Activated T-helper 17 cell treated with anti-CD3 and anti-CD28 coated beads, Interleukin-2, amount 50 U/mL, for 72 hours (primary cell): ENCODE measurements around the gene STARD5. TPM values are rescaled to one million over a fixed set of nuclear protein-coding genes. Genes with fewer than 3 reads are reported as not detected.
"Not testable (repeated sequence)": the region's sequence is repeated elsewhere in the genome, so short reads cannot be mapped to it uniquely, and the experiment has no call there.

Source experiments
- ATAC-seq: fragments of 150-1000 bp; cut with Tn5 transposase; replicated peaks from 2 replicates; pipeline ENCODE4 v1.10.0; 2021; ENCODE audit warnings: mild to moderate bottlenecking, moderate library complexity
- H3K27ac Mint-ChIP-seq: one replicate; pipeline ENCODE4 v1.8.0; 2022; ENCODE audit warnings: mixed read lengths
- H3K27me3 Mint-ChIP-seq: one replicate; pipeline ENCODE4 v1.8.0; 2022; ENCODE audit warnings: mixed read lengths
- H3K36me3 Mint-ChIP-seq: one replicate; pipeline ENCODE4 v1.8.0; 2022; ENCODE audit warnings: low read depth, mild to moderate bottlenecking, mixed read lengths
- H3K4me1 Mint-ChIP-seq: one replicate; pipeline ENCODE4 v1.8.0; 2022; ENCODE audit warnings: mixed read lengths
- H3K4me3 Mint-ChIP-seq: one replicate; pipeline ENCODE4 v1.8.0; 2022; ENCODE audit warnings: mild to moderate bottlenecking, mixed read lengths
- H3K9me3 Mint-ChIP-seq: one replicate; pipeline ENCODE4 v1.8.0; 2022; ENCODE audit warnings: mixed read lengths
- total RNA-seq, 2 donors: library from RNA; stranded (reverse); gene quantifications; one replicate each; pipeline ENCODE4 v1.2.3, GENCODE V29; 2022

STARD5 gene, protein sequence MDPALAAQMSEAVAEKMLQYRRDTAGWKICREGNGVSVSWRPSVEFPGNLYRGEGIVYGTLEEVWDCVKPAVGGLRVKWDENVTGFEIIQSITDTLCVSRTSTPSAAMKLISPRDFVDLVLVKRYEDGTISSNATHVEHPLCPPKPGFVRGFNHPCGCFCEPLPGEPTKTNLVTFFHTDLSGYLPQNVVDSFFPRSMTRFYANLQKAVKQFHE
- total RNA-seq: 1 to 10 TPM; 5.9 to 8.8 TPM

- Mint-ChIP-seq H3K36me3 (peaks cover 27% of the 10 kb centered on the region), H3K4me1 (peaks cover 21% of the 10 kb centered on the region), H3K9me3 (no peaks in the 10 kb centered on the region), H3K27me3 (no peaks in the 10 kb centered on the region), H3K27ac (peak within 1 kb of the TSS; percentile 84), H3K4me3 (peak within 1 kb of the TSS; percentile 98)
- ATAC-seq: peak; percentile 100
These were observed at the start of gene STARD5 for GRCh38 chr15:81323944-81324881. Gene STARD5, minus strand, starts transcription at chr15:81324141. Its CDS starts 42 bp downstream, at chr15:81324099.

DNA sequence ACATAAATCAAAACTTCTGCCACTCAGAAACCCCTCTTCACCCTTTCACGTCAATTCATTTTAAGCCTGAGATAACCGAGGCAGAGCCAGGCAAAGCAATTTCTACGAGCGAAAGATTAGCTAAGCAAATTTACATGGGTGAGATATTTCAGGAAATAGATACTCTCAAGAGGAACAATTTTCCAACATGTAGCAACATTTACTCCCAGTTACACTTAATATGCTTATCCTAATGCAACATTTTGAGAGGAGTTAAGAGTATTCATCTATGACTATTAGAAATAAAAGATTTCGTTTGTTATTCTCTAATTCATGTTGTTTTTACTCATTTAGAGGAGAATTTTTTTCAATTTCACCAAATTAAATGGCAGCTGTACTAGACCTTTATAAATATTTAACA lies 49.2 kb upstream of the STARD5 start:
- no peaks in the 10 kb centered on the region for H3K4me1 Mint-ChIP-seq
- no peaks in the 10 kb centered on the region for H3K9me3 Mint-ChIP-seq
- H3K27ac Mint-ChIP-seq: no peak overlapping the region
- no peaks in the 10 kb centered on the region for H3K27me3 Mint-ChIP-seq
- no peak overlapping the region for H3K4me3 Mint-ChIP-seq
- no peaks in the 10 kb centered on the region for H3K36me3 Mint-ChIP-seq
- ATAC-seq: no peak

- Mint-ChIP-seq H3K27me3 (no peaks in the 10 kb centered on the region), H3K27ac (no peak overlapping the region), H3K9me3 (no peaks in the 10 kb centered on the region), H3K4me1 (no peaks in the 10 kb centered on the region), H3K4me3 (no peak overlapping the region), H3K36me3 (no peaks in the 10 kb centered on the region)
- ATAC-seq: no peak
These were observed 48.6 kb upstream of the STARD5 start for GRCh38 chr15:81372575-81372974.

- no peak overlapping the region for H3K4me3 Mint-ChIP-seq
- no peak for ATAC-seq
- no peaks in the 10 kb centered on the region for H3K9me3 Mint-ChIP-seq
- H3K4me1 Mint-ChIP-seq: no peaks in the 10 kb centered on the region
- no peaks in the 10 kb centered on the region for H3K36me3 Mint-ChIP-seq
- peaks cover 8% of the 10 kb centered on the region for H3K27me3 Mint-ChIP-seq
- no peak overlapping the region for H3K27ac Mint-ChIP-seq
These were observed 40.0 kb upstream of the STARD5 start for GRCh38 chr15:81363718-81364500.

DNA sequence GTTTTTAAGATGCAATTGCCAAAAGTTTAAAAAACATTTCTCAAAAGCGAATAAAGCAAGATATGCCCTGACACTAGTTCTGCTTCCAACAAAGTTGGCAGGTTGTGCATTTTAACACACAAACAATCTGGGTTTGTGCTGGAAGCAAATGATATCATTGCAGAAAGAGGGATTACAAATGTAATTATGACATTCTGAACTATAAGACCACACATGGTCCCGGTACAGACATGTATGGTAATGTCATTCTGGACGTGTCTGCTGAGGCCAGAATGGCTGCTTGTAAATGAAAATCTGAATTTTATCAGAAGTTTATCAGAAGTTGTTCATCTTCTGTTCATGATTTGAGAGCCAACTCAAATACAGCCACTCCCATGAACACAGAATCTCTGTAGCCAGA lies 39.3 kb upstream of the STARD5 start:
- H3K4me1 Mint-ChIP-seq: no peaks in the 10 kb centered on the region
- peaks cover 8% of the 10 kb centered on the region for H3K27me3 Mint-ChIP-seq
- no peaks in the 10 kb centered on the region for H3K9me3 Mint-ChIP-seq
- no peak for ATAC-seq
- H3K4me3 Mint-ChIP-seq: no peak overlapping the region
- no peaks in the 10 kb centered on the region for H3K36me3 Mint-ChIP-seq
- no peak overlapping the region for H3K27ac Mint-ChIP-seq

DNA sequence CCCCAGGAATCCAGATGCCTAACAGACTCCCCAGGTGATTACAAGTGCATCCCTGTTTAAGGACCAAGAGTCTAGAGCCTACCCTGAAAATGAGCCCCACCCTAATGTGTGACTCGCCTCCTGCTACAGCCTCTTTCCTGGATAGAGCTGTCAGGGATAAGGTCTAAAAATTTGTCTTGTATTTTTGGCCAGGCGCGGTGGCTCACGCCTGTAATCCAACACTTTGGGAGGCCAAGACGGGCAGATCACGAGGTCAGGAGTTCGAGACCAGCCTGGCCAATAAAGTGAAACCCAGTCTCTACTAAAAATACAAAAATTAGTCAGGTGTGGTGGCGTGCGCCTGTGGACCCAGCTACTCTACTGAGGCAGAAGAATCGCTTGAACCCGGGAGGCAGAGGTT lies 38.8 kb upstream of the STARD5 start:
- no peak for ATAC-seq
- Mint-ChIP-seq H3K4me3 (no peak overlapping the region), H3K27ac (no peak overlapping the region), H3K4me1 (no peaks in the 10 kb centered on the region), H3K9me3 (no peaks in the 10 kb centered on the region), H3K36me3 (no peaks in the 10 kb centered on the region), H3K27me3 (peaks cover 8% of the 10 kb centered on the region)

DNA sequence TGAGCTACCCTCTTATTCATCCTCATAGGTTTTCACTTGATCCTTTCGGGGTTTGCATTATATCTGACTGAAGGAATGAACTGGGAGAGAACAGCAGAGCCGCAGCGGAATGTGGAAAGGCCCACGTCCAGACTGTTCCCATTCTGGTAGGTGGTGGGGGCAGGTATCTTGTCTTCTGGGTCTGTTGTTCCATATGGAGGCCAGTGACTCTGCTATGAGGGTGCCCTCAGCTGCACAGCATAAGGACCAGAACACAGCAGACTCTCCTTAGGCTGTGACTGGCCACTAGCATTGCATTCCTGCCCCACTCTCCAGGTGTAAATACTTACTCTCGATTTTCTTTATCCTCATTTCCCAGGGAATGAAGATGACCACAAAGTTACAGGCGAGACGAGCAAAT lies 38.0 kb upstream of the STARD5 start:
- no peaks in the 10 kb centered on the region for H3K36me3 Mint-ChIP-seq
- no peak for ATAC-seq
- no peaks in the 10 kb centered on the region for H3K4me1 Mint-ChIP-seq
- H3K27ac Mint-ChIP-seq: no peak overlapping the region
- H3K9me3 Mint-ChIP-seq: no peaks in the 10 kb centered on the region
- peaks cover 8% of the 10 kb centered on the region for H3K27me3 Mint-ChIP-seq
- H3K4me3 Mint-ChIP-seq: no peak overlapping the region

GRCh38 chr15:81360491-81360890 lies 36.5 kb upstream of the STARD5 start:
- Mint-ChIP-seq H3K36me3 (no peaks in the 10 kb centered on the region), H3K9me3 (no peaks in the 10 kb centered on the region), H3K4me3 (no peak overlapping the region), H3K27me3 (peaks cover 8% of the 10 kb centered on the region), H3K27ac (no peak overlapping the region), H3K4me1 (no peaks in the 10 kb centered on the region)
- no peak for ATAC-seq

DNA sequence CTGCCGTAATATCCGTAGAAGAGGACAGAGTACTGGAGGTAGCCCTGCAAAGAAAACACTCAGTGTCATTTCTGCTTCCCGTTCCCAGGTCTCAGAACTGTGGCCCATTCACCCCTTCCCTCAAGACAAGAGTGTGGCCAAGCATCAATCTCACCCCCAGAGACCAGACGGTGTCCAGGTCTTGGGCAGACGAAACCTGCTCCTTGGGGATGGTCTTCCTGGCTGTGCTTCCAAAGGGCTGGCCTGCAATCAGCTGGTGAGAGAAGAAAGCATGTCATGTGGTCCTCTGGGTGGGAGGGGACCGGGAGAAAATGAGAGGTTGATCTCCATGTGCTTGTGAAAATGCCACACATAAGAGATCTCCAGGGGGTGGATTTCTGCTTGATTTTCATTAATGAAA lies 34.3 kb upstream of the STARD5 start:
- H3K36me3 Mint-ChIP-seq: no peaks in the 10 kb centered on the region
- no peak overlapping the region for H3K27ac Mint-ChIP-seq
- no peak overlapping the region for H3K4me3 Mint-ChIP-seq
- no peaks in the 10 kb centered on the region for H3K9me3 Mint-ChIP-seq
- ATAC-seq: no peak
- H3K27me3 Mint-ChIP-seq: peaks cover 8% of the 10 kb centered on the region
- no peaks in the 10 kb centered on the region for H3K4me1 Mint-ChIP-seq

DNA sequence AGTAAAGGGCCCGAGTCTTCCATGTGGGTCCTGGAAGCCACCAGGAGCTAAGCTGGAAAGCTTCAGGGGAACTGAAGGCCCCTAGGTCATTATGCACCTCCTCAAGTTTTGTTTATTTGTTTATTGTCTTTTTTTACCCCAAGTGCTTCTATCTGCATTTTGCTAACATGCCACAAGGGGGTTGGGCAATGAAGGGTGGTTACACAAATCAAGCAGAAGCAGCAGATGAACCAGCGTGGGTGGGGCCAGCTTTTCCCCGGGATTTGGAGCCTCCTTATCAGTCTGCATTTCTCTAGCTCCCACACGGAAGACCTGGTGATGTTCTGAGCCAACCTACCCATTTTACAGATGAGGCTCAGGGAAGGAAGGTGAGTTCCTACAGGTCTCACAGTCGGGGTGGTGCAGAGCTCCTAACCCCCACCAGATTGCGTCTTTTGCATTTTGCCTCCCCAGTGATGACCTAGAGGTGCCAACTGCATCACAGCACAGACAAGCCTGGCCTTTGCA lies 33.3 kb upstream of the STARD5 start:
- Mint-ChIP-seq H3K9me3 (no peaks in the 10 kb centered on the region), H3K4me3 (no peak overlapping the region)
- ATAC-seq: no peak

DNA sequence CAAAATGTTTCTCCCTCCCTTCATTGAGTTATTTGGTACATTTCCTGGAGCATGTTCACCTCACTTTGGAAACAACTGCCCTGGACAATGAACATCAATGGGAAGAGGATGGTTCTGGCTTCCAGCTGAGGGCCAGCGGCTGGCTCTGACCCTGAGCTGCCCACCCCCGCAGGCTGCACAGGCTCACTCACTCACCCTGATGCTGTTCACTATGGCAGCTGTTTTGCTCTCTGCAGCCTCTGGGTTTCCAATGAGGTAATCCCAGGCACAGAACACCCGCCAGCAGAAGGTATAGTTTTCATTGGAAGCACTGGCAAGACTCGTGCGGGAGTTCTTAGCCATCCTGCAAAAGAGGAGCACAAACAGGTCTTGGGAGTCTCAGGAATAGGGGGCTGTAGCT lies 32.3 kb upstream of the STARD5 start:
- Mint-ChIP-seq H3K36me3 (no peaks in the 10 kb centered on the region), H3K9me3 (no peaks in the 10 kb centered on the region), H3K27me3 (peaks cover 8% of the 10 kb centered on the region), H3K4me3 (no peak overlapping the region), H3K4me1 (no peaks in the 10 kb centered on the region), H3K27ac (no peak overlapping the region)
- ATAC-seq: no peak

More for the DNA sequence above, 33.3 kb upstream of the STARD5 start:
- Mint-ChIP-seq H3K4me1 (no peaks in the 10 kb centered on the region), H3K27me3 (peaks cover 8% of the 10 kb centered on the region), H3K27ac (no peak overlapping the region), H3K36me3 (no peaks in the 10 kb centered on the region)

- Mint-ChIP-seq H3K36me3 (no peaks in the 10 kb centered on the region), H3K4me3 (no peak overlapping the region), H3K9me3 (no peaks in the 10 kb centered on the region), H3K4me1 (no peaks in the 10 kb centered on the region), H3K27me3 (no peaks in the 10 kb centered on the region), H3K27ac (no peak overlapping the region)
- ATAC-seq: no peak
These were observed 27.7 kb upstream of the STARD5 start for GRCh38 chr15:81351651-81352050.

- ATAC-seq: no peak
- no peaks in the 10 kb centered on the region for H3K4me1 Mint-ChIP-seq
- no peaks in the 10 kb centered on the region for H3K9me3 Mint-ChIP-seq
- H3K36me3 Mint-ChIP-seq: no peaks in the 10 kb centered on the region
- no peak overlapping the region for H3K27ac Mint-ChIP-seq
- peaks cover 3% of the 10 kb centered on the region for H3K27me3 Mint-ChIP-seq
- H3K4me3 Mint-ChIP-seq: no peak overlapping the region
These were observed 25.3 kb upstream of the STARD5 start for GRCh38 chr15:81349271-81349670.

GRCh38 chr15:81348691-81349090 lies 24.8 kb upstream of the STARD5 start:
- not testable (repeated sequence) for H3K27ac Mint-ChIP-seq, H3K36me3 Mint-ChIP-seq, H3K27me3 Mint-ChIP-seq, H3K9me3 Mint-ChIP-seq, H3K4me3 Mint-ChIP-seq, ATAC-seq, H3K4me1 Mint-ChIP-seq
